ENCODE results near the gene NOG. TPM values are rescaled to one million over a fixed set of nuclear protein-coding genes. Genes with fewer than 3 reads are reported as not detected.

Gene NOG
- total RNA-seq, 2 experiments from 2014 or later = not detected

DNA sequence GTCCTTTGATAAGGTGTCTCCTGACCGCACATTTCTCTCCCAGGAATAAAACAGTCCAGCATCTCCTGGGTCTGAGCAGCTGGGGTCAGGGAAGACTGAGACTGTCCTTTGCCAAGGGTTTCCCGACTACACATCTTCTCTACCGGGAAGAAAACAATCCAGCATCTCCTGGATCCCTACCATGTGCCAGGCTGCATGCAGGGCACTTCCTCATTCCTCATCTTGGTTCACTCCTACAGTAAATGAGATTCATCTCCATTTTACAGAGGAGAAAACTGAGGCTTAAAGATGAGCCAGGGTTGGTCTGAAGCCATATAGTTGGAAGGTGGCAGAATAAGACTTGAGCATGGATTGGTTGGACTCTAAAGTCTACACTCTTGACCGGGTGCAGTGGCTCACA lies 36.7 kb downstream of the NOG start:
- no peaks in the 10 kb centered on the region for H3K4me1 Mint-ChIP-seq
- H3K27me3 Mint-ChIP-seq = peaks cover 10% of the 10 kb centered on the region
- CTCF ChIA-PET = no interaction called here
- no peak overlapping the region for H3K4me3 Mint-ChIP-seq
- ATAC-seq (no peak), DNase-seq (no peak)
- H3K27ac Mint-ChIP-seq = no peak overlapping the region
- H3K36me3 Mint-ChIP-seq = no peaks in the 10 kb centered on the region
- H3K9me3 Mint-ChIP-seq (ENCODE audit: low read depth) = no peaks in the 10 kb centered on the region

DNA sequence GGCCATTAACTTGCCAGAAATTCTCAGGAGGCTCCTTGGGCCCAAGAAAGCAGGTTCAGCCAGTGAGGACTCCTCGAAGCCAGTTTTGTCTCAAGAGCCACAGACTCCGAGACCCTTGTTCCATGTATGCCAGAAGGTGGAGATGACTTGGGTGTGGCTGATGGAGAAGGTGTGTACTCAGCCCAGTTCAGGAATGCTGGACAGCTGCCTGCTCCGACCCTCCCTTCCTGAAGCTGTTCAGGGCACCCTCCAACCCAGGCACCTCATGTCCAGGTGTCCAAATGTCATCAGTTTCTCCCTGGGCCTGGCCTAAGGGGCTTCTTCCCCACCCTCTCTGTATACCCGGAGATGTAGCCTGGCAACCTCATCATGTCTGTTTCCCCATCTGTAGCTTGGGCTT lies 40.2 kb downstream of the NOG start:
- no peak overlapping the region for H3K27ac Mint-ChIP-seq
- no peak overlapping the region for H3K4me3 Mint-ChIP-seq
- ATAC-seq = no peak
- H3K27me3 Mint-ChIP-seq = peaks cover 8% of the 10 kb centered on the region
- H3K36me3 Mint-ChIP-seq = no peaks in the 10 kb centered on the region
- CTCF ChIA-PET = no interaction called here
- DNase-seq = no peak
- H3K4me1 Mint-ChIP-seq = no peaks in the 10 kb centered on the region
- H3K9me3 Mint-ChIP-seq (ENCODE audit: low read depth) = no peaks in the 10 kb centered on the region

DNA sequence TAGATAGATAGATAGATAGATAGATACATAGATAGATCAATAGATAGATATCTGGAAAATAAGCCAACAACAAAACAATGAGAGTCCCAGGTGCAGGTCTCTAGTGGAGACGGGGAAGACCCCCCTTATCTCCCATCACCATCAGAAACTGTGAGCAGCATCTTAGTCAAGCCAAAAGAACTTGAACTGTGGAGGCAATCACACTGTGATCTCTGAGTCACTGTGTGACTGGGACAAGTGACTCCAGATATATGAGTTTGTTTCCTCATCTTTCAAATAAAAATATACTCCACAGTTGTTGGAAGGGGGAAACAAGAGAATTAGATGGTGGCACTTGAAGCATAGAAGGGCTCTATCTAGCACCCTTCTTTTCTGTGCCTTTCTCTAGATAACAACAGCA lies 42.1 kb downstream of the NOG start:
- Mint-ChIP-seq H3K4me1 (no peaks in the 10 kb centered on the region), H3K27me3 (peaks cover 5% of the 10 kb centered on the region), H3K9me3 (ENCODE audit: low read depth) (no peaks in the 10 kb centered on the region), H3K4me3 (no peak overlapping the region), H3K27ac (no peak overlapping the region), H3K36me3 (no peaks in the 10 kb centered on the region)
- CTCF ChIA-PET = no interaction called here
- DNase-seq (no peak), ATAC-seq (no peak)

- ATAC-seq (no peak), DNase-seq (no peak)
- CTCF ChIA-PET = interaction anchor here (0.9 kb wide), 1 partner anchor 79 kb away, joined by 3 read pairs; no protein-coding TSS in a partner anchor
- H3K4me1 Mint-ChIP-seq = no peaks in the 10 kb centered on the region
- no peak overlapping the region for H3K4me3 Mint-ChIP-seq
- no peaks in the 10 kb centered on the region for H3K36me3 Mint-ChIP-seq
- H3K27me3 Mint-ChIP-seq = peaks cover 5% of the 10 kb centered on the region
- no peak overlapping the region for H3K27ac Mint-ChIP-seq
- H3K9me3 Mint-ChIP-seq (ENCODE audit: low read depth) = no peaks in the 10 kb centered on the region
Observed at GRCh38 chr17:56636265-56636664, 42.8 kb downstream of the NOG start.

GRCh38 chr17:56637254-56637653 lies 43.8 kb downstream of the NOG start:
- H3K9me3 Mint-ChIP-seq (ENCODE audit: low read depth) = no peaks in the 10 kb centered on the region
- DNase-seq = no peak
- CTCF ChIA-PET = interaction anchor here (0.9 to 1.6 kb wide), 2 partner anchors 73 to 78 kb away, joined by 3 read pairs; no protein-coding TSS in a partner anchor

GRCh38 chr17:56638591-56639051 lies 45.1 kb downstream of the NOG start:
- H3K36me3 Mint-ChIP-seq = no peaks in the 10 kb centered on the region
- H3K9me3 Mint-ChIP-seq (ENCODE audit: low read depth) = no peaks in the 10 kb centered on the region
- no peak for DNase-seq
- H3K4me3 Mint-ChIP-seq = no peak overlapping the region
- peaks cover 10% of the 10 kb centered on the region for H3K27me3 Mint-ChIP-seq
- ATAC-seq = no peak
- H3K27ac Mint-ChIP-seq = no peak overlapping the region
- CTCF ChIA-PET = no interaction called here
- no peaks in the 10 kb centered on the region for H3K4me1 Mint-ChIP-seq

More at GRCh38 chr17:56637254-56637653, 43.8 kb downstream of the NOG start:
- ATAC-seq = no peak
- peaks cover 6% of the 10 kb centered on the region for H3K27me3 Mint-ChIP-seq
- no peaks in the 10 kb centered on the region for H3K36me3 Mint-ChIP-seq
- H3K4me3 Mint-ChIP-seq = no peak overlapping the region
- no peak overlapping the region for H3K27ac Mint-ChIP-seq
- no peaks in the 10 kb centered on the region for H3K4me1 Mint-ChIP-seq

GRCh38 chr17:56639517-56639916 lies 46.0 kb downstream of the NOG start:
- H3K9me3 Mint-ChIP-seq (ENCODE audit: low read depth) = no peaks in the 10 kb centered on the region
- no peaks in the 10 kb centered on the region for H3K4me1 Mint-ChIP-seq
- DNase-seq = no peak
- no peak overlapping the region for H3K4me3 Mint-ChIP-seq
- H3K27me3 Mint-ChIP-seq = peaks cover 10% of the 10 kb centered on the region
- no peak for ATAC-seq
- CTCF ChIA-PET = no interaction called here
- H3K36me3 Mint-ChIP-seq = no peaks in the 10 kb centered on the region
- H3K27ac Mint-ChIP-seq = no peak overlapping the region

DNA sequence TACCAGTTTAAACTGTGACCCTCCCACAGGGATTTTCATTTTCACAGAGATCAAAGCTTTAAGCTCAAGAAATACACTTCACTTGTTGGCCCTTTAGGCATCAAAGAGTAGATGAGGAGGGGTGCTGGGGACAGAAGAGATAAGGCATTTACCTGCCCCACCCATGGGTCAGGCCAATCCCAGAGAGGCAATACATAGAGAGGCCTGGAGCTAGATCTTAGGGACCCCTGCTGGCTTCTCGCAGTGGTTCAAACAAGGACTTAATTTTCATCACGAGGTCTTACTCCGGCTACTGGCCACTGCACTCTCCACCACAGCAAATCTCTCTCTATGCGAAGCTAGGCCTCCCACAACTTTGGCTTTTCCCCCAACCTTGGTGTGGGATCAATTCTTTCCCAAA lies 46.6 kb downstream of the NOG start:
- Mint-ChIP-seq H3K9me3 (ENCODE audit: low read depth) (no peaks in the 10 kb centered on the region), H3K4me1 (no peaks in the 10 kb centered on the region)

DNA sequence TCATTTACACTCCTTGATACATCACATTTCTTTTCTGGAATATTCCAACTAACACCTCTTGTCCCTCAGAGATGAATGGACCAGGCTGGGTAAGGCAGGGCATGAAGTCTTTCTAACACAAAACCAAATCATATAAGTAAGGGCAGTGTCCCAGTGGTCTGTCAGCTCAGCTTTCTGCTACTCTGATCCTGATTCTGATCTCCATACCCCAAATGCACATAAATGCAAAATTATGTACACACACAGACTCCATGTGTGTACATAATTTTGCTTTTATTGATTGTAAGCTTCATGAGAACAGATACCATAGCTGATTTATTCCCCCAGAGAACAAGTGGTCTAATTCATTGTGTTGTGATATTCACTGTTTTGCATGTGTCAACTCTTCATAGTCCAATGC lies 47.9 kb downstream of the NOG start:
- DNase-seq (no peak), ATAC-seq (no peak)
- Mint-ChIP-seq H3K36me3 (no peaks in the 10 kb centered on the region), H3K9me3 (ENCODE audit: low read depth) (no peaks in the 10 kb centered on the region), H3K27ac (no peak overlapping the region), H3K4me3 (no peak overlapping the region), H3K27me3 (peaks cover 18% of the 10 kb centered on the region), H3K4me1 (no peaks in the 10 kb centered on the region)
- CTCF ChIA-PET = no interaction called here

More for the DNA sequence above, 46.6 kb downstream of the NOG start:
- Mint-ChIP-seq H3K4me3 (no peak overlapping the region), H3K27ac (no peak overlapping the region), H3K36me3 (no peaks in the 10 kb centered on the region), H3K27me3 (peaks cover 10% of the 10 kb centered on the region)
- no peak for DNase-seq
- no peak for ATAC-seq
- CTCF ChIA-PET = no interaction called here

GRCh38 chr17:56641894-56642293 lies 48.4 kb downstream of the NOG start:
- Mint-ChIP-seq H3K27ac (no peak overlapping the region), H3K27me3 (peaks cover 13% of the 10 kb centered on the region), H3K4me1 (no peaks in the 10 kb centered on the region), H3K36me3 (no peaks in the 10 kb centered on the region), H3K4me3 (no peak overlapping the region), H3K9me3 (ENCODE audit: low read depth) (no peaks in the 10 kb centered on the region)
- no peak for DNase-seq
- CTCF ChIA-PET = no interaction called here
- ATAC-seq = no peak

- CTCF ChIA-PET = no interaction called here
Observed at GRCh38 chr17:56642424-56642823, 48.9 kb downstream of the NOG start.

More at GRCh38 chr17:56642424-56642823, 48.9 kb downstream of the NOG start:
- DNase-seq (no peak), ATAC-seq (no peak)
- no peaks in the 10 kb centered on the region for H3K36me3 Mint-ChIP-seq
- H3K4me3 Mint-ChIP-seq = no peak overlapping the region
- H3K4me1 Mint-ChIP-seq = no peaks in the 10 kb centered on the region
- H3K27ac Mint-ChIP-seq = no peak overlapping the region
- H3K27me3 Mint-ChIP-seq = peaks cover 15% of the 10 kb centered on the region
- H3K9me3 Mint-ChIP-seq (ENCODE audit: low read depth) = no peaks in the 10 kb centered on the region

Other genes starting within 250 kb of the NOG start
- gene C17orf67, start 240.2 kb downstream of the NOG start, total RNA-seq = 1 to 10 TPM; 4.2 to 5.7 TPM
- gene DGKE, start 240.5 kb downstream of the NOG start, total RNA-seq = 10 to 100 TPM; 30.6 to 36.4 TPM